ENCODE data around the gene FMOD.

FMOD gene

GRCh38 chr1:203353486-203353885 lies 2.6 kb upstream of the FMOD start:
- in situ Hi-C loops (cut with HindIII; ENCODE audit: low sequenced_read_pairs), result no loop called here
- no peak for TF ChIP-seq CTCF (IDR thresholded peaks at IDR 0.05; ENCODE audit: low read depth, low read length)

GRCh38 chr1:203349773-203350524 lies 973 bp downstream of the FMOD start:
- no peak for DNase-seq (ENCODE audit: low read depth, low spot score)
- H3K4me3 ChIP-seq (ENCODE audit: low read depth, low read length), result no peak overlapping the region
- in situ Hi-C loops (cut with HindIII; ENCODE audit: low sequenced_read_pairs), result no loop called here
- TF ChIP-seq CTCF (IDR thresholded peaks at IDR 0.05; ENCODE audit: low read depth, low read length), result no peak

More at GRCh38 chr1:203353486-203353885, 2.6 kb upstream of the FMOD start:
- DNase-seq (ENCODE audit: low read depth, low spot score), result no peak
- H3K4me3 ChIP-seq (ENCODE audit: low read depth, low read length), result no peak overlapping the region

- in situ Hi-C loops (cut with HindIII; ENCODE audit: low sequenced_read_pairs), result no loop called here
- no peak for TF ChIP-seq CTCF (IDR thresholded peaks at IDR 0.05; ENCODE audit: low read depth, low read length)
- no peak for DNase-seq (ENCODE audit: low read depth, low spot score)
- H3K4me3 ChIP-seq (ENCODE audit: low read depth, low read length), result no peak overlapping the region
Observed at GRCh38 chr1:203349166-203349565, 1.8 kb downstream of the FMOD start.

- H3K4me3 ChIP-seq (ENCODE audit: low read depth, low read length), result no peak overlapping the region
- no peak for TF ChIP-seq CTCF (IDR thresholded peaks at IDR 0.05; ENCODE audit: low read depth, low read length)
- in situ Hi-C loops (cut with HindIII; ENCODE audit: low sequenced_read_pairs), result no loop called here
- no peak for DNase-seq (ENCODE audit: low read depth, low spot score)
Observed at GRCh38 chr1:203346769-203347102, 4.2 kb downstream of the FMOD start.

GRCh38 chr1:203346060-203346768 lies 4.7 kb downstream of the FMOD start:
- TF ChIP-seq CTCF (IDR thresholded peaks at IDR 0.05; ENCODE audit: low read depth, low read length), result peak; percentile 8
- in situ Hi-C loops (cut with HindIII; ENCODE audit: low sequenced_read_pairs), result no loop called here
- peak; percentile 42 for DNase-seq (ENCODE audit: low read depth, low spot score)
- no peak overlapping the region for H3K4me3 ChIP-seq (ENCODE audit: low read depth, low read length)

GRCh38 chr1:203343956-203344754 lies 6.8 kb downstream of the FMOD start:
- DNase-seq (ENCODE audit: low read depth, low spot score), result no peak
- no peak for TF ChIP-seq CTCF (IDR thresholded peaks at IDR 0.05; ENCODE audit: low read depth, low read length)
- H3K4me3 ChIP-seq (ENCODE audit: low read depth, low read length), result no peak overlapping the region
- in situ Hi-C loops (cut with HindIII; ENCODE audit: low sequenced_read_pairs), result no loop called here
